IPS-NIHi11 (cell line): ENCODE results near the gene CSTF2.

ENCODE experiments used
- DNase-seq: peaks from one replicate; pipeline ENCODE4 v3.0.0; 2012; ENCODE audit warnings: mixed read lengths, low spot score

CSTF2 gene

DNA sequence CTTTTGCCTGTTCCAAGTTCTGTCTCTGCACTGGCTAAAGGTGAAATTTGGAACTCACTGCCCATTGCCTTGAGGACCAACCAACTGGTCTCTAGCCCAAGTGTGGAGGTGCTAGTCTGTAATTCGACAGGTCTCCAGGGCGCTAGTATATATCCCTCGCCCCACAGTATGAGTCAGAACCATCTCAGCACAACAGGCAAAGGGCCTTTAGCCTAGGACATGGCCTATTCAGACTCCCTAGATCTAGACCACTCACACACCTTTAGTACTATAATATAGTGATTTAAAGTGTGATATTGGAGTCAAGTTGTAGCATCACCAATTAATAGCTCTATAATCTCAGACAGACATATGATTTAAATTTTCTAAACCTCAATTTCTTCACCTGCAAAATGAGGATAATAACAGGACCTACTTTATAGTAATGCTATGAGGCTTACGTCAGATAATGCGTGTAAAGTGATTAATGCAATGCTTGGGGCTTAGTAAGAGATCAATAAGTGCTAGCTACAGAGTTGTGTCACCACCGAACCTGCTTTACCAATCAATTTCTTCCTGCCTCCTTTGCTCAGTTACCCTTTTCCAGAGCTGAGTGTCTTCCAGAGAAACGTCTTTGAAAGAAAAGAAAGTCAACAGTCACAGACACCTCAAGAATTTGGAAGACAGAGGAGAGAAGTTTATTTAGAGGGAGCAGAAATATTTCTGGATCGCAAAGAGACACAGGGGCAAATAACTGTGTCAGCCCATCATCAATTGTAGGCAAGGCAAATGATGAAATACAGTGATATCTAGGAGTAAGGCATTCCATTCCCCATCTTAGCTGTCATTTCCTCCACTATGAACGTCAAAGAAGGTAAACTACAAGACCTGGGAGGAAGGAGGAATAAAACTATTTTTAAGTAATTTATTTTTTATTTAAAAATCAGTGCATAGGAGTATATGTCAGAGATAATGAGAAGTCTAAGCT is 51.7 kb downstream of the CSTF2 start:
- DNase-seq: no peak

DNA sequence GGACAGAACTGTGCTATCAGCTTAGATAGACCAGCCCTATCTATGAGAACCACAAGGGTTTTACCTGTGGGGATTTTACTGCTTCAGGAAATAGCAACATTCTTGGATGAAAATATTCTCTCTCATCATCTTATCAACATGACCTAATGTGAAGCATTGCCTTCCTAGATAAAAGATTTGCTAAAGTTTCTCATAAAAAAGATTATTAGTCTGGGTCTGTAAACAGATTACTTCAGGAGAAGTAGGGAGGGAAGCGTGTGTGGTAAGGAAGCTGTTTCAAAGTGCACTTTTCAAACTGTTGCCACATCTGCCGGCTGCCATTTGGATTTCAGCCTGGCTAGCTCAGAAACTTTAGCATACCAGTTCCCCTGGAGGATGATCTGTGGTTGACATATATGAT is 54.1 kb downstream of the CSTF2 start, which contains the start of gene NOX1:
NOX1 (minus strand) TSS at position 35 of the 400 bp plus-strand sequence. CDS start 220 bp downstream, outside the sequence.
- no peak for DNase-seq

DNA sequence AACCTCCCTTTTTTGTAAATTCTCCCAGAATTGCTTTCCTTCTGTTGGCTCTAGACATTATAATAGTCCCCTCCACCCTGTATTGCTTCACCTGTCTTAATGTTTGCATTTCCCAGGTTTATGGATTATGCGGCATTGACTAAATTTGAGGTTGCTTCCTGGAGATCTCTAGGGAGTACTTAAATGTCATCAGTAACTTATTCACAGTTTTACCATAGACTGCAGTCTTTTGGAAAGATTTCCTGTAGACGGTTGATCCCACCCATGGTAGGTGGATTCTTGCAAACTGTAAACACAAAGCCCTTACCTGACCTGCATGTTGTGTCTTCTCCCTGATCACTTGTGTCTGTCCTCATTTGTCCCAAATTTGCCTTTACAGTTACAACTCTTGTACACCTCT is 60.2 kb downstream of the CSTF2 start:
- DNase-seq: no peak

DNA sequence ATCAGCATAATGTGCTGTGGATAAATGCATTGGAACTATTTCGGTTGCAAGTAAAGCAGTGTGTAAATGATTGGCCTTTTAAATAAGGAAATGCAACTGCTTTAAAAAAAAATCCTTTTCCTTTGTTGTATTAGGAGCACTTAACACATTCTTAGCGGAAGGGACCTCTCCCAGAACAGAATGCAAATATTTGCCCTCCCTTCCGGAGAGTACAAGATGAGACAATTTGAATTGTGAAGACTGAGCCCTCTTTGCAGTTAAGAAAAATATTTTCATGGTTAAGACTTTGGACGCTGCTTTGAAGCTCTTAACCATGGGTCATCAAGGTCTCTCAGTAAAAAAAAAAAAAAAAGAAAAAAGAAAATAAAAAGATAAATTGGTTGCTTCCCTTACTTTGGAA is 63.5 kb downstream of the CSTF2 start:
- no peak for DNase-seq
